Naive thymus-derived CD8-positive, alpha-beta T cell (primary cell): Measurements from ENCODE around the gene EFHB. TPM values are rescaled to one million over a fixed set of nuclear protein-coding genes. Genes with fewer than 3 reads are reported as not detected.
"Not testable (repeated sequence)": the region's sequence is repeated elsewhere in the genome, so short reads cannot be mapped to it uniquely, and the experiment has no call there.

Source experiments
- ATAC-seq, 2 donors: fragments of 150-1000 bp; cut with Tn5 transposase in 1 of 2; sonication (Bioruptor Pico), chemical (Tn5 transposase) in 1 of 2; 1 replicate in 1 of 2; 2 replicates in 1 of 2; pipeline ENCODE4 v1.10.0; 2021; ENCODE audit warnings: mild to moderate bottlenecking in 2 of 2, moderate library complexity in 2 of 2
- POLR2A ChIA-PET: fragments of 350-600 bp; sonication (Branson Sonifier 250); formaldehyde crosslinking; loops from one replicate; lab custom pipeline; 2021; ENCODE audit warnings: antibody characterized with exemption; lab: Charles Lee
- DNase-seq, 10 donors: peaks; one replicate each; pipeline versions ENCODE4 v3.0.0 to v3.0.0-alpha.2; 2020 to 2022
- H3K27ac Mint-ChIP-seq, 10 donors: one replicate each; pipeline ENCODE4 v1.8.0; 2020 to 2022; ENCODE audit warnings: mild to moderate bottlenecking in 10 of 10, mixed read lengths in 10 of 10, moderate library complexity in 4 of 10, inconsistent platforms in 1 of 10
- H3K27me3 Mint-ChIP-seq, 5 donors: one replicate each; pipeline ENCODE4 v1.8.0; 2021 to 2022; ENCODE audit warnings: mixed read lengths in 5 of 5
- H3K36me3 Mint-ChIP-seq, 3 donors: one replicate each; pipeline ENCODE4 v1.8.0; 2020 to 2022; ENCODE audit warnings: mixed read lengths in 3 of 3, mild to moderate bottlenecking in 2 of 3, inconsistent platforms in 1 of 3
- H3K4me1 Mint-ChIP-seq, 4 donors: one replicate each; pipeline ENCODE4 v1.8.0; 2021 to 2022; ENCODE audit warnings: mixed read lengths in 4 of 4
- H3K4me3 Mint-ChIP-seq, 10 donors: one replicate each; pipeline ENCODE4 v1.8.0; 2020 to 2022; ENCODE audit warnings: mild to moderate bottlenecking in 10 of 10, mixed read lengths in 10 of 10, moderate library complexity in 6 of 10, inconsistent platforms in 1 of 10
- H3K9me3 Mint-ChIP-seq, 9 donors: one replicate each; pipeline ENCODE4 v1.8.0; 2020 to 2022; ENCODE audit warnings: mixed read lengths in 9 of 9, mild to moderate bottlenecking in 3 of 9, inconsistent platforms in 1 of 9, moderate library complexity in 1 of 9
- polyA plus RNA-seq, 3 donors: library from polyadenylated mRNA; unstranded; fragments of 300-500 nt; fragmentation: Illumina TruSeq; gene quantifications; one replicate each; pipeline ENCODE4 v1.2.3, GENCODE V29; 2021
- total RNA-seq, 8 experiments: library from RNA in 2 of 8; stranded (reverse) in 2 of 8; gene quantifications; one replicate each; pipeline ENCODE4 v1.2.3 and lab custom pipeline; 2021 to 2026

EFHB gene
- total and polyA plus RNA-seq, 5 experiments from 2014 or later = 0.14 to 3.2 (median 0.78) TPM

GRCh38 chr3:19886404-19886803 is 47.6 kb downstream of the EFHB start:
- DNase-seq (no peak), ATAC-seq (no peak)
- no peaks in the 10 kb centered on the region for H3K27me3 Mint-ChIP-seq
- H3K36me3 Mint-ChIP-seq = no peaks in the 10 kb centered on the region
- H3K4me3 Mint-ChIP-seq = no peak overlapping the region
- POLR2A ChIA-PET = interaction anchor here (0.7 kb wide), 1 partner anchor 19 kb away, joined by 3 read pairs; no protein-coding TSS in a partner anchor
- no peak overlapping the region for H3K27ac Mint-ChIP-seq
- H3K9me3 Mint-ChIP-seq = no peaks in the 10 kb centered on the region
- H3K4me1 Mint-ChIP-seq = no peaks in the 10 kb centered on the region

- ATAC-seq (peak in 1 of 2 donors; percentile 46), DNase-seq (peak in 5 of 10 donors; percentile 1 to 41 (median 23))
- Mint-ChIP-seq H3K9me3 (no peaks in the 10 kb centered on the region), H3K4me3 (no peak overlapping the region), H3K4me1 (no peaks in the 10 kb centered on the region), H3K27ac (no peak overlapping the region), H3K27me3 (no peaks in the 10 kb centered on the region), H3K36me3 (no peaks in the 10 kb centered on the region)
- POLR2A ChIA-PET = interaction anchor here (0.7 kb wide), 1 partner anchor 165 kb away, joined by 3 read pairs; no protein-coding TSS in a partner anchor
These were observed 48.5 kb downstream of the EFHB start for GRCh38 chr3:19885468-19885867.

- no peaks in the 10 kb centered on the region for H3K4me1 Mint-ChIP-seq
- ATAC-seq = no peak
- H3K36me3 Mint-ChIP-seq = no peaks in the 10 kb centered on the region
- H3K27me3 Mint-ChIP-seq = no peaks in the 10 kb centered on the region
- POLR2A ChIA-PET = no interaction called here
- no peak for DNase-seq
- H3K4me3 Mint-ChIP-seq = no peak overlapping the region
- H3K9me3 Mint-ChIP-seq = no peaks in the 10 kb centered on the region
- no peak overlapping the region for H3K27ac Mint-ChIP-seq
These were observed 52.2 kb downstream of the EFHB start for GRCh38 chr3:19881852-19882251.

- POLR2A ChIA-PET = no interaction called here
- Mint-ChIP-seq H3K4me1 (no peaks in the 10 kb centered on the region), H3K9me3 (no peaks in the 10 kb centered on the region), H3K27ac (no peak overlapping the region), H3K4me3 (no peak overlapping the region), H3K36me3 (no peaks in the 10 kb centered on the region), H3K27me3 (peaks cover 3 to 6% (median 3%) of the 10 kb centered on the region in 5 donors)
- no peak for ATAC-seq
- no peak for DNase-seq
These were observed 53.0 kb downstream of the EFHB start for GRCh38 chr3:19881036-19881435.

- Mint-ChIP-seq H3K9me3 (no peaks in the 10 kb centered on the region), H3K36me3 (no peaks in the 10 kb centered on the region), H3K27ac (no peak overlapping the region), H3K4me1 (no peaks in the 10 kb centered on the region), H3K4me3 (no peak overlapping the region), H3K27me3 (peaks cover 3 to 12% (median 9%) of the 10 kb centered on the region in 5 donors)
- ATAC-seq (no peak), DNase-seq (no peak)
- POLR2A ChIA-PET = no interaction called here
These were observed 56.4 kb downstream of the EFHB start for GRCh38 chr3:19877656-19878055.

- peak in 1 of 2 donors; percentile 47 for ATAC-seq
- peak in 6 of 10 donors; percentile 4 to 54 (median 35) for DNase-seq
- Mint-ChIP-seq H3K4me1 (peaks cover 0 to 2% (median 0%) of the 10 kb centered on the region in 4 donors), H3K36me3 (no peaks in the 10 kb centered on the region), H3K9me3 (no peaks in the 10 kb centered on the region), H3K4me3 (no peak overlapping the region), H3K27me3 (peaks cover 2 to 19% (median 7%) of the 10 kb centered on the region in 5 donors), H3K27ac (no peak overlapping the region)
- POLR2A ChIA-PET = no interaction called here
These were observed 67.2 kb downstream of the EFHB start for GRCh38 chr3:19866751-19867347.

GRCh38 chr3:19855318-19855717 is 78.7 kb downstream of the EFHB start:
- DNase-seq, POLR2A ChIA-PET, H3K4me1 Mint-ChIP-seq, H3K36me3 Mint-ChIP-seq, H3K27ac Mint-ChIP-seq, H3K4me3 Mint-ChIP-seq, ATAC-seq: not testable (repeated sequence)
- H3K27me3 Mint-ChIP-seq = peaks cover 0 to 11% (median 5%) of the 10 kb centered on the region in 5 donors
- peaks cover 0 to 31% (median 21%) of the 10 kb centered on the region in 9 donors for H3K9me3 Mint-ChIP-seq

- peaks cover 0 to 38% (median 6%) of the 10 kb centered on the region in 3 donors for H3K36me3 Mint-ChIP-seq
- H3K4me1 Mint-ChIP-seq, POLR2A ChIA-PET, ATAC-seq, DNase-seq, H3K27ac Mint-ChIP-seq, H3K4me3 Mint-ChIP-seq: not testable (repeated sequence)
- peaks cover 16 to 37% (median 20%) of the 10 kb centered on the region in 5 donors for H3K27me3 Mint-ChIP-seq
- peaks cover 8 to 65% (median 34%) of the 10 kb centered on the region in 9 donors for H3K9me3 Mint-ChIP-seq
These were observed 87.4 kb downstream of the EFHB start for GRCh38 chr3:19846609-19847008.

Other genes with a start within 250 kb of the EFHB start
- 10 to 100 TPM; 73.1 to 79.4 TPM for gene RAB5A, start 12.9 kb upstream of the EFHB start, total RNA-seq
- 10 to 100 TPM; 23.9 to 31.2 (median 27.5) TPM for gene RAB5A, start 12.9 kb upstream of the EFHB start, polyA plus RNA-seq
- gene PP2D1, start 78.0 kb upstream of the EFHB start, total RNA-seq = not detected
- under 1 TPM; 0.33 to 0.98 (median 0.34) TPM for gene PP2D1, start 78.0 kb upstream of the EFHB start, polyA plus RNA-seq
- gene KAT2B, start 106.2 kb upstream of the EFHB start, total RNA-seq = 10 to 100 TPM; 52.0 to 60.2 TPM
- gene KAT2B, start 106.2 kb upstream of the EFHB start, polyA plus RNA-seq = 1 to 10 TPM; 2.9 to 5.9 (median 2.9) TPM